SKM-1 treated with dmso at 0.1 percent for 144 hours (cell line): ENCODE data around the gene CCM2.
"Not testable (repeated sequence)": the region's sequence is repeated elsewhere in the genome, so short reads cannot be mapped to it uniquely, and the experiment has no call there.

Experiments used
- DNase-seq: peaks from one replicate; lab custom pipeline; 2025; ENCODE audit not compliant: unreplicated experiment; lab: John Stamatoyannopoulos, UW

Gene CCM2

GRCh38 chr7:44999245-45000092, 532 bp upstream of the CCM2 start:
- DNase-seq = peak; percentile 95

- no peak for DNase-seq
These were observed 1.2 kb downstream of the CCM2 start for GRCh38 chr7:45001138-45001694.

- DNase-seq = no peak
These were observed 1.8 kb downstream of the CCM2 start for GRCh38 chr7:45001826-45002225.

- no peak for DNase-seq
These were observed 3.8 kb downstream of the CCM2 start for GRCh38 chr7:45003789-45004188.

- DNase-seq = no peak
These were observed 7.1 kb downstream of the CCM2 start for GRCh38 chr7:45007106-45007505.

GRCh38 chr7:45007571-45008328, 7.7 kb downstream of the CCM2 start:
- no peak for DNase-seq

GRCh38 chr7:45013465-45013967, 13.5 kb downstream of the CCM2 start:
- no peak for DNase-seq

GRCh38 chr7:45015313-45015712, 15.3 kb downstream of the CCM2 start:
- DNase-seq = no peak

GRCh38 chr7:45017253-45017652, 17.3 kb downstream of the CCM2 start:
- DNase-seq = no peak

- DNase-seq = no peak
These were observed 20.9 kb downstream of the CCM2 start for GRCh38 chr7:45020915-45021314.

GRCh38 chr7:45021604-45022296, 21.7 kb downstream of the CCM2 start:
- DNase-seq = no peak

GRCh38 chr7:45024126-45024744, 24.2 kb downstream of the CCM2 start:
- no peak for DNase-seq

- not testable (repeated sequence) for DNase-seq
These were observed 25.5 kb downstream of the CCM2 start for GRCh38 chr7:45025473-45025872.

- no peak for DNase-seq
These were observed 26.0 kb downstream of the CCM2 start for GRCh38 chr7:45026013-45026412.

- peak; percentile 82 for DNase-seq
These were observed 27.2 kb downstream of the CCM2 start for GRCh38 chr7:45026984-45027773.

GRCh38 chr7:45027774-45028114, 27.7 kb downstream of the CCM2 start:
- no peak for DNase-seq

GRCh38 chr7:45028138-45028919, 28.3 kb downstream of the CCM2 start:
- no peak for DNase-seq

GRCh38 chr7:45028920-45029344, 28.9 kb downstream of the CCM2 start:
- DNase-seq = no peak

GRCh38 chr7:45031829-45032228, 31.8 kb downstream of the CCM2 start:
- no peak for DNase-seq
